Suprapubic skin (tissue), 4 donors: Measurements from ENCODE around the gene CREB5. TPM values are rescaled to one million over a fixed set of nuclear protein-coding genes. Genes with fewer than 3 reads are reported as not detected.

Experiments
- DNase-seq, 2 donors: peaks; one replicate each; pipeline ENCODE4 v3.0.0-alpha.2; 2019; ENCODE audit warnings: low spot score in 2 of 2
- H3K27ac ChIP-seq: fragments of 200-600 bp; sonication (generic); one replicate; pipeline ENCODE4 v1.5.1; 2019
- H3K27me3 ChIP-seq: fragments of 200-600 bp; sonication (generic); one replicate; pipeline ENCODE4 v1.5.1; 2019
- H3K36me3 ChIP-seq: fragments of 200-600 bp; sonication (generic); one replicate; pipeline ENCODE4 v1.5.1; 2019
- H3K4me1 ChIP-seq: fragments of 200-600 bp; sonication (generic); one replicate; pipeline ENCODE4 v1.5.1; 2019
- H3K4me3 ChIP-seq: fragments of 200-600 bp; sonication (generic); one replicate; pipeline ENCODE4 v1.5.1; 2019; ENCODE audit warnings: mild to moderate bottlenecking
- H3K9me3 ChIP-seq: fragments of 200-600 bp; sonication (generic); one replicate; pipeline ENCODE4 v1.5.1; 2019
- EP300 ChIP-seq: sonication (generic); formaldehyde crosslinking; IDR thresholded peaks from one replicate; pipeline ENCODE4 v1.6.1; 2017; ENCODE audit warnings: antibody characterized with exemption
- POLR2A ChIP-seq, 2 donors: fragments of 450-650 bp; IDR thresholded peaks; one replicate each; pipeline ENCODE4 v1.6.1; 2017; ENCODE audit warnings: antibody characterized with exemption in 2 of 2, mild to moderate bottlenecking in 2 of 2, moderate library complexity in 2 of 2
- POLR2AphosphoS5 ChIP-seq, 3 donors: sonication (generic); formaldehyde crosslinking; IDR thresholded peaks; one replicate each; pipeline ENCODE4 v1.6.1; 2017; ENCODE audit warnings: antibody characterized with exemption in 3 of 3
- WGBS: methylation state at CpG from one replicate; pipeline ENCODE4 v1.1.5; 2018; 5-methylcytosine and 5-hydroxymethylcytosine counted together
- total RNA-seq, 4 donors: library from RNA; depleted of rRNA; stranded (reverse); fragments of >200 nt; gene quantifications; one replicate each; pipeline ENCODE4 v1.1.0, GENCODE V29; 2016
- TF ChIP-seq, protein P1 (sequence below), 2 donors: fragments of 200-600 bp in 1 of 2; fragments of 450-650 bp in 1 of 2; sonication (generic) in 1 of 2; IDR thresholded peaks; one replicate each; pipeline ENCODE4 v1.5.1; 2016 to 2019; ENCODE audit warnings: antibody characterized with exemption in 2 of 2, mild to moderate bottlenecking in 1 of 2, moderate library complexity in 1 of 2

The CREB5 gene
- total RNA-seq, 4 donors from 2014 or later = 6.2 to 12.1 (median 10.0) TPM

DNA sequence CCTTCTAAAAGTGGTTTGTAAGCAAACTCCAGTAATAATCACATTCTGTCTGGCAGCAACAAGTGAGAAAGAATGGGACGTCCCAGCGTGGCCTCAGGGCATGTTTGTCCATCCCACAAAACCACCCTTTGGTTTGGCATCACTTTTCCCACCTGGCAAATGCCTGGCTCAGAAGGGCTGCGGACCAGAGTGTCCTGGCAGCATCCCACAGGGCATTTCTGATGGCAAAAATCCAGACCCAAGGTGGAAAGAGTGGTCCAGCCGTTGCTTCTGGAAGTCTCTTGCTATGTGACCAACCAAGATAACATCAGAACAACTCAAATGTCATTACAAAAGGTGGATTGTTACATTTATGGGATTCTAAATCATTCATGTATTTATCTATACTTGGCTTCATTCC is 174.4 kb downstream of the CREB5 start:
- no peak overlapping the region for H3K27ac ChIP-seq

DNA sequence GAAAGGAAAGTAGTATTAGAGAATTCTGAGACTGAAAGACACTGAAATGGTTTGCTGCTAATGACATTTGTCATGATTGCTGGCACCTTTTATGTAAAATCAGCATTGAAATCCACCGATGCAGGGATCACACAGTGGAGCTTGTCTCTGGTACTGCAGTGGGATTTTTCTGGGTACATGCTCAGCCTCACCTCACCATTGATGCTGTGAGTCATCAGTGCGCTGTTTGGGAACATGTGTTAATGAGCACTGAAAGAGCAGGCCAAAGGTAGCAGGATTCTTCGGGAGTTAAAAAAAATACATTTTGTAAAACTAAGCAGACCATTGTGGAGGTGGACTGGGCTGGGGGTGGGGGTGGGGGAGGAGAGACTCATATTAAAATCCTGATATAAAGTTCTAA is 174.9 kb downstream of the CREB5 start:
- WGBS = 46% methylated on average over 3 of the region's 3 CpGs
- H3K36me3 ChIP-seq = no peaks in the 10 kb centered on the region
- no peaks in the 10 kb centered on the region for H3K27me3 ChIP-seq
- no peak overlapping the region for H3K27ac ChIP-seq
- no peaks in the 10 kb centered on the region for H3K4me1 ChIP-seq
- TF ChIP-seq POLR2A (IDR thresholded peaks at IDR 0.05) (no peak), EP300 (no peak)
- no peak for DNase-seq
- no peaks in the 10 kb centered on the region for H3K9me3 ChIP-seq
- no peak overlapping the region for H3K4me3 ChIP-seq

More for the DNA sequence above, 174.4 kb downstream of the CREB5 start:
- no peak overlapping the region for H3K4me3 ChIP-seq
- H3K4me1 ChIP-seq = no peaks in the 10 kb centered on the region
- no peaks in the 10 kb centered on the region for H3K27me3 ChIP-seq
- no peaks in the 10 kb centered on the region for H3K9me3 ChIP-seq
- H3K36me3 ChIP-seq = no peaks in the 10 kb centered on the region
- no peak for TF ChIP-seq POLR2AphosphoS5 (IDR thresholded peaks at IDR 0.05)
- TF ChIP-seq POLR2A (IDR thresholded peaks at IDR 0.05) = no peak
- TF ChIP-seq EP300 = no peak
- TF ChIP-seq, protein P1, sequence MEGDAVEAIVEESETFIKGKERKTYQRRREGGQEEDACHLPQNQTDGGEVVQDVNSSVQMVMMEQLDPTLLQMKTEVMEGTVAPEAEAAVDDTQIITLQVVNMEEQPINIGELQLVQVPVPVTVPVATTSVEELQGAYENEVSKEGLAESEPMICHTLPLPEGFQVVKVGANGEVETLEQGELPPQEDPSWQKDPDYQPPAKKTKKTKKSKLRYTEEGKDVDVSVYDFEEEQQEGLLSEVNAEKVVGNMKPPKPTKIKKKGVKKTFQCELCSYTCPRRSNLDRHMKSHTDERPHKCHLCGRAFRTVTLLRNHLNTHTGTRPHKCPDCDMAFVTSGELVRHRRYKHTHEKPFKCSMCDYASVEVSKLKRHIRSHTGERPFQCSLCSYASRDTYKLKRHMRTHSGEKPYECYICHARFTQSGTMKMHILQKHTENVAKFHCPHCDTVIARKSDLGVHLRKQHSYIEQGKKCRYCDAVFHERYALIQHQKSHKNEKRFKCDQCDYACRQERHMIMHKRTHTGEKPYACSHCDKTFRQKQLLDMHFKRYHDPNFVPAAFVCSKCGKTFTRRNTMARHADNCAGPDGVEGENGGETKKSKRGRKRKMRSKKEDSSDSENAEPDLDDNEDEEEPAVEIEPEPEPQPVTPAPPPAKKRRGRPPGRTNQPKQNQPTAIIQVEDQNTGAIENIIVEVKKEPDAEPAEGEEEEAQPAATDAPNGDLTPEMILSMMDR (IDR thresholded peaks at IDR 0.05) = no peak
- DNase-seq = no peak
- WGBS = 62% methylated on average over 4 of the region's 4 CpGs

DNA sequence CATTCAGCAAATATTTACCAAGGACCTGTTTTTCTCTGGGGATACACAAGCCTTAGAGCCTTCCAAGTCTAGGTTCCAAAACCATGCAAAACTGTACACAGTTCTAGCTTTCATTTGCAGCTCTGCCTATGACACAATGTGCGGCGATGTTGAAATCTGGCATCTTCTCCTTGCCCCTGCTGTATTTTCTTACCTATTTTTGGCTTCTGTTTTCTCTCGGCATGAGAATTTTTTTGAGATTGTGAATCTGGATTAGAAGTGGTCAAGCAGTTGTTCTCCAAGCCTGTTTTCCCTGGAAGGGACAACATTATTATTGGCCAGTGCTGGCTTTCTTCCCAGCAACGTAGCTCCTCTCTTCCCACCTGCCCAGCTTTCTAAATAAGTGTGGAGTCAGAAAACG is 176.3 kb downstream of the CREB5 start:
- Histone ChIP-seq H3K4me1 (no peaks in the 10 kb centered on the region), H3K27me3 (no peaks in the 10 kb centered on the region), H3K4me3 (no peak overlapping the region), H3K36me3 (no peaks in the 10 kb centered on the region), H3K27ac (no peak overlapping the region), H3K9me3 (no peaks in the 10 kb centered on the region)
- TF ChIP-seq EP300 (no peak), POLR2A (IDR thresholded peaks at IDR 0.05) (no peak), POLR2AphosphoS5 (IDR thresholded peaks at IDR 0.05) (no peak)
- TF ChIP-seq, protein P1 (IDR thresholded peaks at IDR 0.05) = no peak
- 76% methylated on average over 5 of the region's 5 CpGs for WGBS
- no peak for DNase-seq

DNA sequence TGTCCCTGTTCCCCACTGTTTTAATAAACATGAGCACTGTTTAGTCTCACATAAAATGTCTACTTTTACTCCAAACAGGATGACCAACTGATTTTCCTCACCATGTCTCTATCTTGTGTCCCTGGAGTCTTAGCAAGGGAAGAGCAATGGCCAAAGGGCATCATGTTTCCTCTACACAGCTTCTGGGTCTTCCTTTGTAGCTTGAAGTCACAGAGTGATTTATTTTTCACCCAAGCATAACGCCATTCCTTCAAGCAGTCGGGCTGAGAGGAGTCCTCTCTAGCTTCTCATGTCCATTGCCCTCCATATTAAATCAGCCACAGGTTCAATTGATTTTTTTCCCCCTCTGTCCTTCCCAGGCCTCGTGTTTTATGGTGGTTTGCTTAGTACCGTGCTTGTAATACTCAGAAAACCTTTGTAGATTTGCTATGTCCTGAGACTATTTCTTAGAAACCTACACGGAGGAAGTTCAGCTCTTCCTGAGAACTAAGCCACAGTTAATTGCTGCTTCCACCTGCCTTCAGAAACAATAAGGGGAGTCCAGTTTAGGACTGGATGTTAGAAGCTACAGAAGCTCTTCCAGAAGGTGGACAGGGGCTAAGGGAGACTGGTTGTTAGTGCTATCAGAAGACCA is 178.8 kb downstream of the CREB5 start:
- Histone ChIP-seq H3K9me3 (no peaks in the 10 kb centered on the region), H3K4me1 (no peaks in the 10 kb centered on the region), H3K4me3 (no peak overlapping the region), H3K27ac (no peak overlapping the region), H3K27me3 (no peaks in the 10 kb centered on the region), H3K36me3 (no peaks in the 10 kb centered on the region)
- TF ChIP-seq POLR2AphosphoS5 (IDR thresholded peaks at IDR 0.05) = no peak
- no peak for TF ChIP-seq POLR2A (IDR thresholded peaks at IDR 0.05)
- no peak for TF ChIP-seq EP300
- TF ChIP-seq, protein P1 (IDR thresholded peaks at IDR 0.05) = no peak
- no peak for DNase-seq
- 79% methylated on average over 5 of the region's 5 CpGs for WGBS

DNA sequence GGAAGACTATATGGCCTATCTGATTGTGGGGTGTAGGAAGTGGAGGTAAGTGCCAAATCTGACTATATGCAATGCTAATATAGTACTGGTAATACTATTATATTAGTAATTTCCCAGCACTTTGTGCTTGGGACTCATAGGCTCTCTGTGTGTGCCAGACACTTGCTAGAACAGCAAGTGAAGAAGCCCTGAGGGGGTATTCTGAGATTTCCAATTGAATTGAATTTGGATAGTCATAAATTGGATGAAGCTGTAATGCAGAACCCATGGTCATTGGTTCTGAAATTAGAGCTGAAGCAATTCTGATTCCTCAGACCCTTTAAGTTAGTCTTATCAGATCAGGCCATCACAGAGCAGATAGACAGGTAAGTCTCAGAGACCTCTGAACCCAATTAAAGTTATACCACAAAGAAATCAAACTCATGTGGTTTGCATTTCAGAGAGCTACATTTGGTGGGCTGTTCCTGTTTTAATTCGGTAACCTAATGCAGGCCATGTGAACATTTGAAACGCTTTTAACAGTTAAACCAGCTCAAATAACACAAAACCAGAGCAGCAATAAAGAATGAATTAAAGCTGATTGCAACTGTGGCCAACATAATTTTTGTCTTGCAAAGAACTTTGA is 179.5 kb downstream of the CREB5 start:
- no peaks in the 10 kb centered on the region for H3K4me1 ChIP-seq
- no peak overlapping the region for H3K27ac ChIP-seq
- no peak for DNase-seq
- no peaks in the 10 kb centered on the region for H3K9me3 ChIP-seq
- no peaks in the 10 kb centered on the region for H3K36me3 ChIP-seq
- H3K27me3 ChIP-seq = no peaks in the 10 kb centered on the region
- TF ChIP-seq, protein P1 (IDR thresholded peaks at IDR 0.05) = no peak
- TF ChIP-seq POLR2A (IDR thresholded peaks at IDR 0.05) (no peak), EP300 (no peak), POLR2AphosphoS5 (IDR thresholded peaks at IDR 0.05) (no peak)
- 69% methylated on average over 2 of the region's 2 CpGs for WGBS
- no peak overlapping the region for H3K4me3 ChIP-seq
